Activated CD4-positive, alpha-beta memory T cell treated with anti-CD3 and anti-CD28 coated beads for 36 hours (primary cell): ENCODE data around the gene SLCO4A1. TPM values are rescaled to one million over a fixed set of nuclear protein-coding genes. Genes with fewer than 3 reads are reported as not detected.
A peak's percentile ranks its signal among the peaks of the same experiment; 100 is the strongest.

Experiments used
- CTCF ChIA-PET: fragments of 350-600 bp; sonication (Branson Sonifier 250); formaldehyde crosslinking; loops from one replicate; lab custom pipeline; 2021; ENCODE audit warnings: antibody characterized with exemption, inconsistent platforms; lab: Charles Lee
- POLR2A ChIA-PET: fragments of 350-600 bp; sonication (Branson Sonifier 250); formaldehyde crosslinking; loops from one replicate; lab custom pipeline; 2021; ENCODE audit warnings: antibody characterized with exemption; lab: Charles Lee
- DNase-seq: peaks from one replicate; pipeline ENCODE4 v3.0.0-alpha.2; 2020
- H3K27ac Mint-ChIP-seq: one replicate; pipeline ENCODE4 v1.8.0; 2021; ENCODE audit warnings: mixed read lengths
- H3K27me3 Mint-ChIP-seq: one replicate; pipeline ENCODE4 v1.8.0; 2021; ENCODE audit warnings: mixed read lengths
- H3K36me3 Mint-ChIP-seq: one replicate; pipeline ENCODE4 v1.8.0; 2021; ENCODE audit warnings: mixed read lengths
- H3K4me1 Mint-ChIP-seq: one replicate; pipeline ENCODE4 v1.8.0; 2021; ENCODE audit warnings: low read depth, mixed read lengths
- H3K4me3 Mint-ChIP-seq: one replicate; pipeline ENCODE4 v1.8.0; 2021; ENCODE audit warnings: mild to moderate bottlenecking, mixed read lengths
- H3K9me3 Mint-ChIP-seq: one replicate; pipeline ENCODE4 v1.8.0; 2021; ENCODE audit warnings: mixed read lengths
- intact Hi-C: fragments of 100-400 bp; cut with micrococcal nuclease; formaldehyde crosslinking; loops from one replicate; pipeline ENCODE4 v1.15.1; 2023
- total RNA-seq, 2 experiments: library from RNA; stranded (reverse); gene quantifications; one replicate each; pipeline ENCODE4 v1.2.3, GENCODE V29; 2021

Gene SLCO4A1
- 10 to 100 TPM; 29.6 to 30.7 TPM for total RNA-seq

- no peaks in the 10 kb centered on the region for H3K4me1 Mint-ChIP-seq
- ChIA-PET CTCF (interaction anchor here (0.6 to 4.0 kb wide), 8 partner anchors 9 to 297 kb away, joined by 3 to 17 read pairs (median 5); no protein-coding TSS in a partner anchor), POLR2A (interaction anchor here (0.5 to 2.6 kb wide), 17 partner anchors 9 to 251 kb away, joined by 3 to 21 read pairs (median 4); partner anchors contain the start of gene MRGBP)
- H3K36me3 Mint-ChIP-seq: peaks cover 4% of the 10 kb centered on the region
- no peaks in the 10 kb centered on the region for H3K9me3 Mint-ChIP-seq
- no peaks in the 10 kb centered on the region for H3K27me3 Mint-ChIP-seq
- peak within 1 kb of the TSS; percentile 77 for H3K4me3 Mint-ChIP-seq
- peak within 1 kb of the TSS; percentile 67 for H3K27ac Mint-ChIP-seq
- intact Hi-C loops: loop anchor here (2.0 to 10.0 kb wide), 2 partner anchors 19 to 283 kb away; partner anchors contain the start of gene DIDO1
- peak; percentile 90 for DNase-seq
Observed at GRCh38 chr20:62642051-62642665, at the start of gene SLCO4A1. TSS of gene SLCO4A1 (plus strand) at chr20:62642503. CDS start at chr20:62656455, 13,952 bp downstream.

DNA sequence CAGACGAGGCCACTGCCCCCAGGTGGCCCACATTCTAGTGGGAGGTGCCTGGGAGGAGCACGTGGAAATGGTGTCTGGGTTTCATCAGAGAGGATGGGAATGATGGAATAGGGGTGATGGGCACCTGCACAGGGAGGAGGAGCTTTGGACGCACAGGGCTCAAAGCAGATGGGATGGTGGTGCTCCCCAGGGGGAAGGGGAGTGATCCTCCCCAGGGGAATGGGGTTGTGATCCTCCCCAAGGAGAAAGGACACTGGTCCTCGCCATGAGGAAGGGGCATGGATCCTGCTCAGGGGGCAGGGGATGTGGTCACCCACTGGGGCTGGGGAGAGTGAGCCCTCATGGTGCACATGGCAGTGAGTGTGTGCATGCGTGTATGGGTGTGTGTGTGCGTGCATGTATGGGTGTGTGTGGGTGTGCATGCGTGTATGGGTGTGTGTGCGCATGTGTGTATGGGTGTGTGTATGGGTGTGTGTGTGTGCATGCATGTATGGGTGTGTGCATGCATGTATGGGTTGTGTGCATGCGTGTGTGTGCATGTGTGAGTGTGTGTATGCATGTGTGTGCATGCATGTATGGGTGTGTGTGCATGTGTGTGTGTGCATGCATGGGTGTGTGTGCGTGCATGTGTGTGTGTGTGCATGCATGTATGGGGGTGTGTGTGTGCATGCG, 49.7 kb upstream of the SLCO4A1 start:
- no peak overlapping the region for H3K4me3 Mint-ChIP-seq
- peaks cover 24% of the 10 kb centered on the region for H3K27me3 Mint-ChIP-seq
- POLR2A ChIA-PET: no interaction called here
- intact Hi-C loops: no loop called here
- no peak overlapping the region for H3K27ac Mint-ChIP-seq
- CTCF ChIA-PET: no interaction called here
- no peaks in the 10 kb centered on the region for H3K9me3 Mint-ChIP-seq
- H3K36me3 Mint-ChIP-seq: no peaks in the 10 kb centered on the region
- no peak for DNase-seq
- no peaks in the 10 kb centered on the region for H3K4me1 Mint-ChIP-seq

DNA sequence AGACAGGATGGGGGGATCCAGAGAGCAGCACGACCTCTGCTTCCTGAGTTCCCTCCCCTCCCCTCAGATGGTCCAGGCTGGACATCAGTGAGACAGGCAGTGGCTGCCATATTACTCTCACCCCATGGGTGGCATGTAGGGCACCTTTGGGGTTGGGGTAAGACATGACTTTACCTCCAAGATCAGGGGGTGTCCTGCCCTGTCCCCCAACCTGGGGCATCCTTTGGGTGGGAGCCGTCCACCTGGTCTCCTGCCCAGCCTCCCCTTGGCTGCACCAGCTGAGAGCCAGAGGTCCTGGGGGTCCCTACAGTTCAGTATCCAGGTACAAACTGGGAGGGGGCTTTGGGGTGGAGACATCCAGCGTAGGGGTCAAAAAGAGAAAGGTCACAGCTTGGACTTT, 48.7 kb upstream of the SLCO4A1 start:
- DNase-seq: no peak
- no peak overlapping the region for H3K27ac Mint-ChIP-seq
- H3K36me3 Mint-ChIP-seq: no peaks in the 10 kb centered on the region
- no peaks in the 10 kb centered on the region for H3K9me3 Mint-ChIP-seq
- peaks cover 33% of the 10 kb centered on the region for H3K27me3 Mint-ChIP-seq
- ChIA-PET POLR2A (no interaction called here), CTCF (no interaction called here)
- no peaks in the 10 kb centered on the region for H3K4me1 Mint-ChIP-seq
- H3K4me3 Mint-ChIP-seq: no peak overlapping the region
- intact Hi-C loops: no loop called here

- Mint-ChIP-seq H3K36me3 (no peaks in the 10 kb centered on the region), H3K27me3 (peaks cover 37% of the 10 kb centered on the region), H3K4me3 (no peak overlapping the region), H3K9me3 (no peaks in the 10 kb centered on the region), H3K4me1 (no peaks in the 10 kb centered on the region), H3K27ac (no peak overlapping the region)
- intact Hi-C loops: no loop called here
- DNase-seq: no peak
- ChIA-PET POLR2A (no interaction called here), CTCF (interaction anchor here (1.1 kb wide), 1 partner anchor 212 kb away, joined by 3 read pairs; no protein-coding TSS in a partner anchor)
Observed at GRCh38 chr20:62595069-62595468, 47.2 kb upstream of the SLCO4A1 start.

DNA sequence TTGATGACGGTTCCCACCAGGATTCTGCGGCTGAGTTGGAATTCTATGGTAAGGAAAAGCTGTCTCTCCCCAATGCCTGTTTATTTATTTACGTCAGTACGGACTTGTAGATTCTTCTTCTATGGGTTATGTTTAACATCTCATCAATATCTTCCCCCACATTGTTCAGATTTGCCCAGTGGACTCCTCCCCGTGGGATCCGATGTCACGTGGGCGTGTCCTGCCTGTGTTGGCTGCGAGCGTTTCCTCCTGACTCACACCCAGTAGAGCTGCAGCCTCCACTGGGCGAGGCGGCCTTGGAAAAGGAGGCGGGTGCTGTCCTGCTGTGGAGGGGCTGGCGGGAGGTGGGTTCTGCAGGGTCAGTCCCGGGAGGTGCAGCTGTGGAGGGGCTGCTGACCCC, 46.8 kb upstream of the SLCO4A1 start:
- peak; percentile 31 for DNase-seq
- no peaks in the 10 kb centered on the region for H3K4me1 Mint-ChIP-seq
- H3K9me3 Mint-ChIP-seq: no peaks in the 10 kb centered on the region
- H3K27me3 Mint-ChIP-seq: peaks cover 37% of the 10 kb centered on the region
- no peak overlapping the region for H3K4me3 Mint-ChIP-seq
- no peak overlapping the region for H3K27ac Mint-ChIP-seq
- ChIA-PET CTCF (interaction anchor here (1.1 kb wide), 1 partner anchor 213 kb away, joined by 3 read pairs; no protein-coding TSS in a partner anchor), POLR2A (no interaction called here)
- intact Hi-C loops: no loop called here
- no peaks in the 10 kb centered on the region for H3K36me3 Mint-ChIP-seq

DNA sequence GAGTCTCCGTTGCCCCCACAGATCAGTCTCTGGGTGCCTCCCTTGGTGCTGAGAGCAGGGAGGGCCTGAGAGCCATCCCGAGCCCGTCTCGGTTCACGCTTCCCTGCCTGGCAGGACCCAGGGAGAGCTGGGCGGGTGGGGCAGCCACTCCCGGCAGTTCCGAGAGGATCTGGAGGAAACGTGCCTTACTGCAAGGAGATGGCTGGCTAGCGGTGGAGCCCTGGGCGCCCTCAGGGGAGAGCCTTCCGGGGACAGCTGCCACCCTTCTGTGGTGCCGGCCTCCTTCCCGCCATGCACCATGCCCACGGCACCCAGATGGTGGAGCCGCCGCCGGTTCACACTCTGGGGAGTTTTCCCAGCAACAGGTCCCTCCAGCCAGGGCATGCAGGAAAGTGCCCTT, 45.8 kb upstream of the SLCO4A1 start:
- POLR2A ChIA-PET: no interaction called here

GRCh38 chr20:62596921-62597320, 45.4 kb upstream of the SLCO4A1 start:
- POLR2A ChIA-PET: no interaction called here
- intact Hi-C loops: no loop called here
- Mint-ChIP-seq H3K4me1 (peaks cover under 1% of the 10 kb centered on the region), H3K9me3 (no peaks in the 10 kb centered on the region), H3K27ac (no peak overlapping the region), H3K4me3 (no peak overlapping the region), H3K27me3 (peaks cover 34% of the 10 kb centered on the region), H3K36me3 (no peaks in the 10 kb centered on the region)
- CTCF ChIA-PET: no interaction called here
- DNase-seq: no peak

More for the DNA sequence above, 45.8 kb upstream of the SLCO4A1 start:
- Mint-ChIP-seq H3K27ac (no peak overlapping the region), H3K9me3 (no peaks in the 10 kb centered on the region), H3K4me1 (no peaks in the 10 kb centered on the region), H3K36me3 (no peaks in the 10 kb centered on the region), H3K27me3 (peaks cover 37% of the 10 kb centered on the region), H3K4me3 (no peak overlapping the region)
- intact Hi-C loops: no loop called here
- CTCF ChIA-PET: no interaction called here
- no peak for DNase-seq

DNA sequence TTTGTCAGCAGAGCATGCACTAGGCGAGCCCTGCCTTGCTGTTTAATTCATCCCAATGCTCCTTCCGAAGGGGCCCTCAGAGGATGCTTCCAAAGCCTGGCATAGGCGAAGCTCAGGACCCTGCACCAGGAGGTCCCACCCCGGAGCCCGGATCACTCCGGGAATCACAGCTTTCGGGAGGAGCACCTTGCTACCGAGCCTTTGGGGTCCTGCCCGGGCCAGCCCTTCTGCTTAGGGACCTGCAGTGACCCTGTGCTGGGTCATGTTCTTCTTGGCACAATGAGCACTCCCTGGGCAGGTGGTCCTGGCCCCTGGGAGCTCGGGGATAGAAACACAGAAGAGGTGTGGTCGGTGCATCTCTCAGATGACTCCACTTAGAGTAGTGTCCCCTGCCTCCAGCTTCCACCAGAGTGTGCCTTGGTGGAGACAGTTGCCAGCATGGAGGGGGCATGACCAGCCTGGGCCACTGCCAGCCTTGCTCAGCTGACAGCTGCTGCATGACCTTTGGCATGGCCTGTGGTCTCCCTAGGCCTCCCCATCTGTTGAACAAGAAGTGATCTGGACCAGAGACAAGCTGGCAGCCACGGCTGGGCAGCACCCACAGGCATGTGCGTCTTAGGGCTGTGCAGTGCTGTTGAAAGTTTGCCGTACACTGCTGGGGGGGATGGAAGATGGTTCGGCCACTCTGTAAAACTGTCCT, 44.7 kb upstream of the SLCO4A1 start:
- intact Hi-C loops: no loop called here
- Mint-ChIP-seq H3K36me3 (no peaks in the 10 kb centered on the region), H3K4me3 (no peak overlapping the region), H3K27me3 (peaks cover 38% of the 10 kb centered on the region), H3K27ac (no peak overlapping the region), H3K4me1 (peaks cover 7% of the 10 kb centered on the region), H3K9me3 (no peaks in the 10 kb centered on the region)
- DNase-seq: no peak
- CTCF ChIA-PET: interaction anchor here (1.1 kb wide), 1 partner anchor 19 kb away, joined by 3 read pairs; no protein-coding TSS in a partner anchor
- POLR2A ChIA-PET: no interaction called here

DNA sequence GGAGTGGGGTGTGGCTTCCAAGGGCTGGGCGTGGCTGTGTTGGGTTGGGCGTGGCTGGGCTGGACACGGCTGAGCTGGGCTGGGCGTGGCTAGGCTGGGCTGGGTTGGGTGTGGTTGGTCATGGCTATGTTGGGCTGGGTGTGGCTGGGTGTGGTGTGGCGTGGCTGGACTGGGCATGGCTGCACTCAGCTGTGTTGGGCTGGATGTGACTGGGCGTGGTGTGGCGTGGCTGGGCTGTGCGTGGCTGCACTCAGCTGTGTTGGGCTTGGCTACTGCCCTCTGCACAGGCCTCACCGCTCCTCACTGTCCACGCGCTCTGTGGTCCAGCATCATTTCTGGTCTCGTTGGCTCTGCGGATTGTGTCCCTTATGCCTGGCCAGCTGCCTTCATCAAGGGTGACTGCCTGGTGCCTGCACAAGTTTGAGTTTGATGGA, 43.5 kb upstream of the SLCO4A1 start:
- ChIA-PET POLR2A (no interaction called here), CTCF (interaction anchor here (1.1 kb wide), 1 partner anchor 18 kb away, joined by 3 read pairs; no protein-coding TSS in a partner anchor)
- H3K36me3 Mint-ChIP-seq: no peaks in the 10 kb centered on the region
- no peak overlapping the region for H3K27ac Mint-ChIP-seq
- H3K27me3 Mint-ChIP-seq: peaks cover 35% of the 10 kb centered on the region
- DNase-seq: no peak
- intact Hi-C loops: no loop called here
- H3K9me3 Mint-ChIP-seq: no peaks in the 10 kb centered on the region
- no peak overlapping the region for H3K4me3 Mint-ChIP-seq
- H3K4me1 Mint-ChIP-seq: peaks cover 17% of the 10 kb centered on the region

- Mint-ChIP-seq H3K27me3 (peaks cover 35% of the 10 kb centered on the region), H3K4me3 (no peak overlapping the region), H3K27ac (no peak overlapping the region), H3K9me3 (no peaks in the 10 kb centered on the region), H3K36me3 (no peaks in the 10 kb centered on the region), H3K4me1 (peaks cover 19% of the 10 kb centered on the region)
- POLR2A ChIA-PET: no interaction called here
- CTCF ChIA-PET: interaction anchor here (2.3 kb wide), 1 partner anchor 18 kb away, joined by 13 read pairs; no protein-coding TSS in a partner anchor
- no peak for DNase-seq
- intact Hi-C loops: loop anchor here (5.0 kb wide), 1 partner anchor 97 kb away; no protein-coding TSS in a partner anchor
Observed at GRCh38 chr20:62599216-62600110, 42.8 kb upstream of the SLCO4A1 start.

DNA sequence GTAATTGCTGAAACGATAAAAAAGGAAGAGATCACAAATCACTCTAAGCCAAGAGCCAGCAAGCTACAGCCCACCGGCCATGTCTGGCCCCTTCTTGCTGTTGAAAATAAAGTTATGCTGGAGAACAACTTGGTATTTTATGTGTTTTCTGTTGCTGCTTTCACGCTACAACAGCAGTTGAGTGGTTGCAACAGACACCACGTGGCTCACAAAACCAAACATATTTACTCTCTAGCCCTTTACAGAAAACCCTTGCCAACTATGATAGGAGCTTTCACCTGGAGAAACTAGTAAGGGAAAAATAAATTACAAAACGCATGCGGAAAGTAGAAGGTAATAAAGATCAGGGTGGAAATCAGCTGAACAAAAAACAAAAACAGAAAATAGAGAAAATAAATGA, 41.1 kb upstream of the SLCO4A1 start:
- Mint-ChIP-seq H3K27me3 (peaks cover 24% of the 10 kb centered on the region), H3K36me3 (no peaks in the 10 kb centered on the region), H3K27ac (no peak overlapping the region), H3K9me3 (no peaks in the 10 kb centered on the region), H3K4me3 (no peak overlapping the region), H3K4me1 (peaks cover 19% of the 10 kb centered on the region)
- POLR2A ChIA-PET: no interaction called here
- CTCF ChIA-PET: interaction anchor here (1.4 to 2.3 kb wide), 2 partner anchors 16 to 101 kb away, joined by 3 to 13 read pairs; no protein-coding TSS in a partner anchor
- DNase-seq: no peak
- intact Hi-C loops: loop anchor here (5.0 kb wide), 1 partner anchor 99 kb away; no protein-coding TSS in a partner anchor
